ENCODE data around the gene CIDEA. TPM values are rescaled to one million over a fixed set of nuclear protein-coding genes. Genes with fewer than 3 reads are reported as not detected.

The CIDEA gene
- total RNA-seq, 1 experiment from 2014 or later = not detected

- Histone ChIP-seq H4K20me1 (ENCODE audit: insufficient read depth, low read depth, low read length) (no peaks in the 10 kb centered on the region), H3K36me3 (ENCODE audit: insufficient read depth, low read length) (no peaks in the 10 kb centered on the region), H3K9ac (ENCODE audit: low read length) (no peak overlapping the region), H3K27me3 (ENCODE audit: low read length) (no peaks in the 10 kb centered on the region), H3K9me3 (ENCODE audit: low read length) (no peaks in the 10 kb centered on the region), H3K27ac (ENCODE audit: low read length) (no peak overlapping the region), H3K4me1 (ENCODE audit: low read length) (no peaks in the 10 kb centered on the region), H2AFZ (ENCODE audit: low read length) (no peak overlapping the region), H3K4me2 (ENCODE audit: low read depth, low read length, poor library complexity, severe bottlenecking) (no peak overlapping the region), H3K79me2 (ENCODE audit: low read length) (no peaks in the 10 kb centered on the region), H3K9me2 (replicated peaks; ENCODE audit: insufficient read depth, low read length) (no peaks in the 10 kb centered on the region), H3K4me3 (ENCODE audit: low read length) (no peak overlapping the region)
- DNase-seq = no peak
These were observed 2.8 kb downstream of the CIDEA start for GRCh38 chr18:12256951-12257350.

- Histone ChIP-seq H3K4me1 (ENCODE audit: low read length) (no peaks in the 10 kb centered on the region), H3K27ac (ENCODE audit: low read length) (no peak overlapping the region), H3K9me3 (ENCODE audit: low read length) (no peaks in the 10 kb centered on the region), H3K4me2 (ENCODE audit: low read depth, low read length, poor library complexity, severe bottlenecking) (no peak overlapping the region), H3K4me3 (ENCODE audit: low read length) (no peak overlapping the region), H3K27me3 (ENCODE audit: low read length) (no peaks in the 10 kb centered on the region), H4K20me1 (ENCODE audit: insufficient read depth, low read depth, low read length) (no peaks in the 10 kb centered on the region), H3K9ac (ENCODE audit: low read length) (no peak overlapping the region), H3K9me2 (replicated peaks; ENCODE audit: insufficient read depth, low read length) (no peaks in the 10 kb centered on the region), H3K79me2 (ENCODE audit: low read length) (no peaks in the 10 kb centered on the region), H2AFZ (ENCODE audit: low read length) (no peak overlapping the region), H3K36me3 (ENCODE audit: insufficient read depth, low read length) (no peaks in the 10 kb centered on the region)
- DNase-seq = no peak
These were observed 4.0 kb downstream of the CIDEA start for GRCh38 chr18:12257996-12258718.

- no peaks in the 10 kb centered on the region for H4K20me1 ChIP-seq (ENCODE audit: insufficient read depth, low read depth, low read length)
- no peak overlapping the region for H3K9ac ChIP-seq (ENCODE audit: low read length)
- DNase-seq = no peak
- no peaks in the 10 kb centered on the region for H3K79me2 ChIP-seq (ENCODE audit: low read length)
- H3K36me3 ChIP-seq (ENCODE audit: insufficient read depth, low read length) = no peaks in the 10 kb centered on the region
- no peaks in the 10 kb centered on the region for H3K4me1 ChIP-seq (ENCODE audit: low read length)
- H3K4me2 ChIP-seq (ENCODE audit: low read depth, low read length, poor library complexity, severe bottlenecking) = no peak overlapping the region
- no peaks in the 10 kb centered on the region for H3K9me2 ChIP-seq (replicated peaks; ENCODE audit: insufficient read depth, low read length)
- no peak overlapping the region for H3K4me3 ChIP-seq (ENCODE audit: low read length)
- H3K27me3 ChIP-seq (ENCODE audit: low read length) = no peaks in the 10 kb centered on the region
- H3K9me3 ChIP-seq (ENCODE audit: low read length) = no peaks in the 10 kb centered on the region
- no peak overlapping the region for H2AFZ ChIP-seq (ENCODE audit: low read length)
- H3K27ac ChIP-seq (ENCODE audit: low read length) = no peak overlapping the region
These were observed 4.9 kb downstream of the CIDEA start for GRCh38 chr18:12258719-12259705.

- Histone ChIP-seq H3K79me2 (ENCODE audit: low read length) (no peaks in the 10 kb centered on the region), H3K9me2 (replicated peaks; ENCODE audit: insufficient read depth, low read length) (no peaks in the 10 kb centered on the region), H3K9ac (ENCODE audit: low read length) (no peak overlapping the region), H3K9me3 (ENCODE audit: low read length) (no peaks in the 10 kb centered on the region), H2AFZ (ENCODE audit: low read length) (no peak overlapping the region), H4K20me1 (ENCODE audit: insufficient read depth, low read depth, low read length) (no peaks in the 10 kb centered on the region), H3K27ac (ENCODE audit: low read length) (no peak overlapping the region), H3K4me1 (ENCODE audit: low read length) (no peaks in the 10 kb centered on the region), H3K36me3 (ENCODE audit: insufficient read depth, low read length) (no peaks in the 10 kb centered on the region), H3K4me3 (ENCODE audit: low read length) (no peak overlapping the region), H3K27me3 (ENCODE audit: low read length) (no peaks in the 10 kb centered on the region), H3K4me2 (ENCODE audit: low read depth, low read length, poor library complexity, severe bottlenecking) (no peak overlapping the region)
- no peak for DNase-seq
These were observed 8.6 kb downstream of the CIDEA start for GRCh38 chr18:12262748-12263147.

GRCh38 chr18:12264864-12265263 is 10.7 kb downstream of the CIDEA start:
- H3K36me3 ChIP-seq (ENCODE audit: insufficient read depth, low read length) = no peaks in the 10 kb centered on the region
- H3K27ac ChIP-seq (ENCODE audit: low read length) = no peak overlapping the region
- no peaks in the 10 kb centered on the region for H3K9me3 ChIP-seq (ENCODE audit: low read length)
- no peak overlapping the region for H3K4me3 ChIP-seq (ENCODE audit: low read length)
- no peaks in the 10 kb centered on the region for H3K4me1 ChIP-seq (ENCODE audit: low read length)
- no peaks in the 10 kb centered on the region for H4K20me1 ChIP-seq (ENCODE audit: insufficient read depth, low read depth, low read length)
- H3K9ac ChIP-seq (ENCODE audit: low read length) = no peak overlapping the region
- no peak for DNase-seq
- H3K27me3 ChIP-seq (ENCODE audit: low read length) = no peaks in the 10 kb centered on the region
- H3K9me2 ChIP-seq (replicated peaks; ENCODE audit: insufficient read depth, low read length) = no peaks in the 10 kb centered on the region
- H3K4me2 ChIP-seq (ENCODE audit: low read depth, low read length, poor library complexity, severe bottlenecking) = no peak overlapping the region
- H3K79me2 ChIP-seq (ENCODE audit: low read length) = no peaks in the 10 kb centered on the region
- H2AFZ ChIP-seq (ENCODE audit: low read length) = no peak overlapping the region

GRCh38 chr18:12271376-12272235 is 17.4 kb downstream of the CIDEA start:
- no peaks in the 10 kb centered on the region for H3K27me3 ChIP-seq (ENCODE audit: low read length)
- H3K79me2 ChIP-seq (ENCODE audit: low read length) = no peaks in the 10 kb centered on the region
- peak overlapping the region; percentile 44 for H3K4me2 ChIP-seq (ENCODE audit: low read depth, low read length, poor library complexity, severe bottlenecking)
- peak; percentile 74 for DNase-seq
- no peaks in the 10 kb centered on the region for H4K20me1 ChIP-seq (ENCODE audit: insufficient read depth, low read depth, low read length)
- H3K9ac ChIP-seq (ENCODE audit: low read length) = no peak overlapping the region
- no peak overlapping the region for H3K4me3 ChIP-seq (ENCODE audit: low read length)
- no peak overlapping the region for H3K27ac ChIP-seq (ENCODE audit: low read length)
- H3K36me3 ChIP-seq (ENCODE audit: insufficient read depth, low read length) = no peaks in the 10 kb centered on the region
- no peaks in the 10 kb centered on the region for H3K9me3 ChIP-seq (ENCODE audit: low read length)
- H3K4me1 ChIP-seq (ENCODE audit: low read length) = no peaks in the 10 kb centered on the region
- H2AFZ ChIP-seq (ENCODE audit: low read length) = 0 out of 2 replicates have a peak overlapping the region, but pooled peaks have one; percentile 54
- no peaks in the 10 kb centered on the region for H3K9me2 ChIP-seq (replicated peaks; ENCODE audit: insufficient read depth, low read length)

DNA sequence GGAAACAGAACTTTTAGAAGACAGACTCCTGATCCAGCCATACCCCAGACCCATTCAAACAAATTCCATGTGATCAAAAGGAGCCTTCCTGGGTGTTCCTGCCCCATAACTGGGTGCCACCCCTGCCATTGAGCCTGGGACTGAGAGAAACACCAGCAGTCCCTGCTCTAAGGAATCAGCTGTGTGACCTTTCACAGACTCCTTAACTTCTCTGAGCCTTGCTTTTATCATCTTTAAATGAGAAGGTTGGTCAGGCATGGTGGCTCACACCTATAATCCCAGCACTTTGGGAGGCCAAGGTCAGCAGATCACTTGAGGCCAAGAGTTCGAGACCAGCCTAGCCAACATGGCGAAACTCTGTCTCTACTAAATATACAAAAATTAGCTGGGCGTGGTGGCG is 20.6 kb downstream of the CIDEA start:
- no peaks in the 10 kb centered on the region for H3K27me3 ChIP-seq (ENCODE audit: low read length)
- no peaks in the 10 kb centered on the region for H3K79me2 ChIP-seq (ENCODE audit: low read length)
- H3K4me2 ChIP-seq (ENCODE audit: low read depth, low read length, poor library complexity, severe bottlenecking) = no peak overlapping the region
- H3K9me2 ChIP-seq (replicated peaks; ENCODE audit: insufficient read depth, low read length) = no peaks in the 10 kb centered on the region
- no peak overlapping the region for H3K4me3 ChIP-seq (ENCODE audit: low read length)
- H4K20me1 ChIP-seq (ENCODE audit: insufficient read depth, low read depth, low read length) = no peaks in the 10 kb centered on the region
- no peak overlapping the region for H3K27ac ChIP-seq (ENCODE audit: low read length)
- no peak overlapping the region for H2AFZ ChIP-seq (ENCODE audit: low read length)
- DNase-seq = no peak
- no peaks in the 10 kb centered on the region for H3K36me3 ChIP-seq (ENCODE audit: insufficient read depth, low read length)
- H3K9ac ChIP-seq (ENCODE audit: low read length) = no peak overlapping the region
- H3K9me3 ChIP-seq (ENCODE audit: low read length) = no peaks in the 10 kb centered on the region
- H3K4me1 ChIP-seq (ENCODE audit: low read length) = no peaks in the 10 kb centered on the region
